ENCODE data around the gene SLC6A1.

The SLC6A1 gene

GRCh38 chr3:10981961-10982360, 10.6 kb upstream of the SLC6A1 start:
- no peaks in the 10 kb centered on the region for H3K9me3 ChIP-seq (ENCODE audit: control insufficient read depth, low read length)
- no peak overlapping the region for H3K27ac ChIP-seq (ENCODE audit: low read depth, low read length, severe bottlenecking)
- 70 to 84% methylated on average over 5 of the region's 5 CpGs for WGBS, 2 experiments (ENCODE audit: insufficient coverage in 2 of 2)
- peaks cover 20% of the 10 kb centered on the region for H3K4me1 ChIP-seq (ENCODE audit: control insufficient read depth, insufficient read depth, low read length, poor library complexity, severe bottlenecking)
- no peaks in the 10 kb centered on the region for H3K36me3 ChIP-seq (ENCODE audit: control insufficient read depth, insufficient read depth, low read length)
- H3K4me3 ChIP-seq (ENCODE audit: extremely low read depth, insufficient read depth, low read length, poor library complexity, severe bottlenecking), result no peak overlapping the region

- no peaks in the 10 kb centered on the region for H3K9me3 ChIP-seq (ENCODE audit: control insufficient read depth, low read length)
- no peak overlapping the region for H3K4me3 ChIP-seq (ENCODE audit: extremely low read depth, insufficient read depth, low read length, poor library complexity, severe bottlenecking)
- peaks cover 11% of the 10 kb centered on the region for H3K4me1 ChIP-seq (ENCODE audit: control insufficient read depth, insufficient read depth, low read length, poor library complexity, severe bottlenecking)
- WGBS, 2 experiments (ENCODE audit: insufficient coverage in 2 of 2), result 62 to 76% methylated on average over 4 of the region's 4 CpGs
- no peaks in the 10 kb centered on the region for H3K36me3 ChIP-seq (ENCODE audit: control insufficient read depth, insufficient read depth, low read length)
- H3K27ac ChIP-seq (ENCODE audit: low read depth, low read length, severe bottlenecking), result no peak overlapping the region
Measured at GRCh38 chr3:10982782-10983181, 9.8 kb upstream of the SLC6A1 start.

GRCh38 chr3:10983219-10983916, 9.2 kb upstream of the SLC6A1 start:
- 6 to 24% methylated on average over 5 to 7 of the region's 7 CpGs for WGBS, 2 experiments (ENCODE audit: insufficient coverage in 2 of 2)
- Histone ChIP-seq H3K36me3 (ENCODE audit: control insufficient read depth, insufficient read depth, low read length) (no peaks in the 10 kb centered on the region), H3K27ac (ENCODE audit: low read depth, low read length, severe bottlenecking) (no peak overlapping the region), H3K4me1 (ENCODE audit: control insufficient read depth, insufficient read depth, low read length, poor library complexity, severe bottlenecking) (peaks cover 6% of the 10 kb centered on the region), H3K4me3 (ENCODE audit: extremely low read depth, insufficient read depth, low read length, poor library complexity, severe bottlenecking) (no peak overlapping the region), H3K9me3 (ENCODE audit: control insufficient read depth, low read length) (no peaks in the 10 kb centered on the region)

- WGBS, 2 experiments (ENCODE audit: insufficient coverage in 2 of 2), result 88% methylated on average over 1 of the region's 1 CpG; no CpG with 5 or more reads in 1 of the 2 experiments
- Histone ChIP-seq H3K4me3 (ENCODE audit: extremely low read depth, insufficient read depth, low read length, poor library complexity, severe bottlenecking) (no peak overlapping the region), H3K9me3 (ENCODE audit: control insufficient read depth, low read length) (no peaks in the 10 kb centered on the region), H3K4me1 (ENCODE audit: control insufficient read depth, insufficient read depth, low read length, poor library complexity, severe bottlenecking) (peaks cover 5% of the 10 kb centered on the region), H3K27ac (ENCODE audit: low read depth, low read length, severe bottlenecking) (no peak overlapping the region), H3K36me3 (ENCODE audit: control insufficient read depth, insufficient read depth, low read length) (no peaks in the 10 kb centered on the region)
Measured at GRCh38 chr3:10984371-10984896, 8.1 kb upstream of the SLC6A1 start.

GRCh38 chr3:10985181-10985580, 7.4 kb upstream of the SLC6A1 start:
- H3K4me1 ChIP-seq (ENCODE audit: control insufficient read depth, insufficient read depth, low read length, poor library complexity, severe bottlenecking), result peaks cover 5% of the 10 kb centered on the region
- H3K27ac ChIP-seq (ENCODE audit: low read depth, low read length, severe bottlenecking), result no peak overlapping the region
- 14 to 20% methylated on average over 1 of the region's 1 CpG for WGBS, 2 experiments (ENCODE audit: insufficient coverage in 2 of 2)
- H3K36me3 ChIP-seq (ENCODE audit: control insufficient read depth, insufficient read depth, low read length), result no peaks in the 10 kb centered on the region
- H3K4me3 ChIP-seq (ENCODE audit: extremely low read depth, insufficient read depth, low read length, poor library complexity, severe bottlenecking), result no peak overlapping the region
- H3K9me3 ChIP-seq (ENCODE audit: control insufficient read depth, low read length), result no peaks in the 10 kb centered on the region

GRCh38 chr3:10986592-10986991, 6.0 kb upstream of the SLC6A1 start:
- Histone ChIP-seq H3K9me3 (ENCODE audit: control insufficient read depth, low read length) (no peaks in the 10 kb centered on the region), H3K27ac (ENCODE audit: low read depth, low read length, severe bottlenecking) (no peak overlapping the region), H3K36me3 (ENCODE audit: control insufficient read depth, insufficient read depth, low read length) (no peaks in the 10 kb centered on the region), H3K4me3 (ENCODE audit: extremely low read depth, insufficient read depth, low read length, poor library complexity, severe bottlenecking) (no peak overlapping the region), H3K4me1 (ENCODE audit: control insufficient read depth, insufficient read depth, low read length, poor library complexity, severe bottlenecking) (peaks cover 5% of the 10 kb centered on the region)
- 86 to 93% methylated on average over 5 of the region's 5 CpGs for WGBS, 2 experiments (ENCODE audit: insufficient coverage in 2 of 2)

GRCh38 chr3:10988001-10988665, 4.4 kb upstream of the SLC6A1 start:
- Histone ChIP-seq H3K36me3 (ENCODE audit: control insufficient read depth, insufficient read depth, low read length) (no peaks in the 10 kb centered on the region), H3K4me1 (ENCODE audit: control insufficient read depth, insufficient read depth, low read length, poor library complexity, severe bottlenecking) (peaks cover 1% of the 10 kb centered on the region), H3K27ac (ENCODE audit: low read depth, low read length, severe bottlenecking) (no peak overlapping the region), H3K9me3 (ENCODE audit: control insufficient read depth, low read length) (no peaks in the 10 kb centered on the region), H3K4me3 (ENCODE audit: extremely low read depth, insufficient read depth, low read length, poor library complexity, severe bottlenecking) (no peak overlapping the region)
- 70 to 74% methylated on average over 8 of the region's 9 CpGs for WGBS, 2 experiments (ENCODE audit: insufficient coverage in 2 of 2)

- Histone ChIP-seq H3K9me3 (ENCODE audit: control insufficient read depth, low read length) (no peaks in the 10 kb centered on the region), H3K36me3 (ENCODE audit: control insufficient read depth, insufficient read depth, low read length) (no peaks in the 10 kb centered on the region), H3K4me3 (ENCODE audit: extremely low read depth, insufficient read depth, low read length, poor library complexity, severe bottlenecking) (no peak overlapping the region), H3K27ac (ENCODE audit: low read depth, low read length, severe bottlenecking) (no peak overlapping the region), H3K4me1 (ENCODE audit: control insufficient read depth, insufficient read depth, low read length, poor library complexity, severe bottlenecking) (no peaks in the 10 kb centered on the region)
- 67 to 77% methylated on average over 4 to 5 of the region's 7 CpGs for WGBS, 2 experiments (ENCODE audit: insufficient coverage in 2 of 2)
Measured at GRCh38 chr3:10988991-10989484, 3.5 kb upstream of the SLC6A1 start.

GRCh38 chr3:10992943-10993728, 588 bp downstream of the SLC6A1 start:
- 3% methylated on average over 59 to 66 of the region's 69 CpGs for WGBS, 2 experiments (ENCODE audit: insufficient coverage in 2 of 2)
- H3K9me3 ChIP-seq (ENCODE audit: control insufficient read depth, low read length), result no peaks in the 10 kb centered on the region
- H3K4me1 ChIP-seq (ENCODE audit: control insufficient read depth, insufficient read depth, low read length, poor library complexity, severe bottlenecking), result no peaks in the 10 kb centered on the region
- H3K4me3 ChIP-seq (ENCODE audit: extremely low read depth, insufficient read depth, low read length, poor library complexity, severe bottlenecking), result peak overlapping the region; percentile 33
- no peak overlapping the region for H3K27ac ChIP-seq (ENCODE audit: low read depth, low read length, severe bottlenecking)
- no peaks in the 10 kb centered on the region for H3K36me3 ChIP-seq (ENCODE audit: control insufficient read depth, insufficient read depth, low read length)

GRCh38 chr3:10993729-10994065, 1.1 kb downstream of the SLC6A1 start:
- no peak overlapping the region for H3K4me3 ChIP-seq (ENCODE audit: extremely low read depth, insufficient read depth, low read length, poor library complexity, severe bottlenecking)
- H3K4me1 ChIP-seq (ENCODE audit: control insufficient read depth, insufficient read depth, low read length, poor library complexity, severe bottlenecking), result no peaks in the 10 kb centered on the region
- H3K9me3 ChIP-seq (ENCODE audit: control insufficient read depth, low read length), result no peaks in the 10 kb centered on the region
- no peak overlapping the region for H3K27ac ChIP-seq (ENCODE audit: low read depth, low read length, severe bottlenecking)
- no peaks in the 10 kb centered on the region for H3K36me3 ChIP-seq (ENCODE audit: control insufficient read depth, insufficient read depth, low read length)
- WGBS, 2 experiments (ENCODE audit: insufficient coverage in 2 of 2), result 25 to 31% methylated on average over 3 to 8 of the region's 9 CpGs
